Kidney (tissue), 14 donors: ENCODE data around the gene KPNA2. TPM values are rescaled to one million over a fixed set of nuclear protein-coding genes. Genes with fewer than 3 reads are reported as not detected.

Experiments
- DNase-seq, 5 donors: peaks; one replicate each; pipeline ENCODE4 v3.0.0-alpha.2; 2013 to 2020
- FAIRE-seq: peaks from 2 replicates; lab custom pipeline; 2012; peaks lifted over from hg19 to GRCh38; lab: Jason Lieb, UNC
- H3K27ac ChIP-seq, 2 donors: one replicate each; pipeline ENCODE4 v1.7.0; 2013; ENCODE audit warnings: low read depth in 2 of 2, low read length in 2 of 2, inconsistent platforms in 1 of 2
- H3K27me3 ChIP-seq: one replicate; pipeline ENCODE4 v1.7.1; 2013; ENCODE audit warnings: low read length, inconsistent platforms; ENCODE audit not compliant: control insufficient read depth, insufficient read depth
- H3K36me3 ChIP-seq, 3 donors: one replicate each; pipeline versions ENCODE4 v1.7.0 to v1.7.1; 2013; ENCODE audit warnings: low read length in 3 of 3, control low read depth in 1 of 3, inconsistent platforms in 1 of 3; ENCODE audit not compliant: insufficient read depth in 3 of 3, control insufficient read depth in 2 of 3
- H3K4me1 ChIP-seq, 3 donors: one replicate each; pipeline versions ENCODE4 v1.7.0 to v1.7.1; 2013; ENCODE audit warnings: low read length in 3 of 3, inconsistent platforms in 1 of 3, low read depth in 1 of 3; ENCODE audit not compliant: control insufficient read depth in 2 of 3, insufficient read depth in 2 of 3
- H3K4me3 ChIP-seq, 3 donors: one replicate each; pipeline versions ENCODE4 v1.7.0 to v1.8.1; 2013; ENCODE audit warnings: low read length in 3 of 3, control low read depth in 1 of 3, inconsistent platforms in 1 of 3
- H3K9ac ChIP-seq, 3 donors: one replicate each; pipeline versions ENCODE4 v1.7.0 to v1.7.1; 2013; ENCODE audit warnings: low read length in 3 of 3, control low read depth in 1 of 3, inconsistent platforms in 1 of 3
- H3K9me3 ChIP-seq, 3 donors: one replicate each; pipeline versions ENCODE4 v1.7.0 to v1.7.1; 2013; ENCODE audit warnings: low read length in 3 of 3, control low read depth in 1 of 3, inconsistent platforms in 1 of 3; ENCODE audit not compliant: control insufficient read depth in 2 of 3, insufficient read depth in 1 of 3
- CTCF ChIP-seq: IDR thresholded peaks from 3 replicates; pipeline ENCODE4 v1.5.1; 2012; ENCODE audit warnings: mild to moderate bottlenecking, moderate library complexity, borderline replicate concordance; ENCODE audit not compliant: insufficient read depth; ENCODE audit errors: extremely low read depth
- intact Hi-C: fragments of 100-400 bp; cut with DNase I; formaldehyde crosslinking; loops from one replicate; pipeline ENCODE4 v1.11.1; 2022
- polyA plus RNA-seq: library from polyadenylated mRNA; stranded (reverse); fragments of 350-450 nt; fragmentation: Illumina TruSeq; extraction: RNeasy Lipid Tissue Mini Kit (QIAGEN cat#74804); gene quantifications from one replicate; pipeline ENCODE4 v1.2.3, GENCODE V29; 2014; ENCODE audit warnings: low read depth, low replicate concordance; ENCODE audit not compliant: insufficient read depth
- total RNA-seq: library from RNA; stranded (reverse); fragmentation: NEBNext Ultra II Directional; extraction: Animal tissue kit (Norgen Biotek cat#: 25700); gene quantifications from one replicate; pipeline ENCODE4 v1.2.1, GENCODE V29; 2021
- donor health status: control.
- donor health status: control.
- donor health status: control.
- donor health status: control.
- donor health status: control.
- donor health status: DM: yes; HTN: yes; CAD: no.
- donor health status: Normal renal cell carcinoma (clear cell type).

The KPNA2 gene
- total and polyA plus RNA-seq, 2 donors from 2014 or later: 23.3 to 27.4 TPM

- no peak overlapping the region for H3K9ac ChIP-seq
- H3K4me1 ChIP-seq: peaks cover 0 to 6% (median 2%) of the 10 kb centered on the region in 3 donors
- no peak for DNase-seq
- TF ChIP-seq CTCF: no peak
- H3K27ac ChIP-seq: no peak overlapping the region
- no peaks in the 10 kb centered on the region for H3K9me3 ChIP-seq
- FAIRE-seq: no peak
- intact Hi-C loops: no loop called here
- no peaks in the 10 kb centered on the region for H3K36me3 ChIP-seq
- no peak overlapping the region for H3K4me3 ChIP-seq
- no peaks in the 10 kb centered on the region for H3K27me3 ChIP-seq
Measured at GRCh38 chr17:67998466-67998865, 37.1 kb upstream of the KPNA2 start.

- no peak for TF ChIP-seq CTCF
- intact Hi-C loops: no loop called here
- H3K4me1 ChIP-seq: peaks cover 0 to 6% (median 2%) of the 10 kb centered on the region in 3 donors
- H3K27me3 ChIP-seq: no peaks in the 10 kb centered on the region
- no peak for FAIRE-seq
- H3K4me3 ChIP-seq: no peak overlapping the region
- no peak overlapping the region for H3K27ac ChIP-seq
- no peaks in the 10 kb centered on the region for H3K36me3 ChIP-seq
- no peak overlapping the region for H3K9ac ChIP-seq
- H3K9me3 ChIP-seq: no peaks in the 10 kb centered on the region
- no peak for DNase-seq
Measured at GRCh38 chr17:67999291-67999911, 36.1 kb upstream of the KPNA2 start.

- intact Hi-C loops: no loop called here
- no peak for FAIRE-seq
Measured at GRCh38 chr17:68004201-68004600, 31.3 kb upstream of the KPNA2 start.

More at GRCh38 chr17:68004201-68004600, 31.3 kb upstream of the KPNA2 start:
- no peak for TF ChIP-seq CTCF
- no peak overlapping the region for H3K4me3 ChIP-seq
- no peak overlapping the region for H3K9ac ChIP-seq
- no peaks in the 10 kb centered on the region for H3K9me3 ChIP-seq
- H3K27me3 ChIP-seq: no peaks in the 10 kb centered on the region
- no peaks in the 10 kb centered on the region for H3K4me1 ChIP-seq
- DNase-seq: no peak
- H3K36me3 ChIP-seq: no peaks in the 10 kb centered on the region
- no peak overlapping the region for H3K27ac ChIP-seq
